ENCODE results near the gene MZB1. TPM values are rescaled to one million over a fixed set of nuclear protein-coding genes. Genes with fewer than 3 reads are reported as not detected.

The MZB1 gene
- total and polyA plus RNA-seq, 2 of the 8 experiments (the other 6 are each of a cell fraction or from before 2014, with no cell fraction given), result 0.39 to 0.47 TPM

DNA sequence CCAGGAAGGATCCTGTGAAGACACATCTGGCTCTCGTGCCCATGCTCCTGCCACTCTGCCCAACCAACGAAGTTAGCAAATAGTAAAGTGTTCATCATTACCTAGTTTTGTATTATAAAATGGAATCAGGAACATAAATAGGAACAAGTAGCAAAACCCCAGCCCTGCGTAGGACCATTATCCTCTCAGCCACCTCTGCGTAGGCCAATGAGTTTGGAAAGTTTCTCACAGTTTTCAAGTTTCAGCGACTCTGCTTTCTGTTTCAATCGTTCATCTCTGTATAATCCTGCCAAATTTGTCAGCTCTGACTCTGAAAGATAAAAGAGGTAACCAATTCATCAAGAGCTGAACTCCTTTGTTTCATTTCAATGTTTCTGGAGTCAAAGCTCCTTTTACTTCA lies 24.2 kb upstream of the MZB1 start:
- Histone ChIP-seq H3K79me1 (ENCODE audit: low read depth, low read length) (no peaks in the 10 kb centered on the region), H3K27me3 (replicated peaks in 1 of 4; ENCODE audit: control insufficient read depth in 3 of 4, extremely low read depth in 1 of 4, insufficient read depth in 3 of 4, low read length in 3 of 4) (no peaks in the 10 kb centered on the region), H4K20me1 (replicated peaks in 1 of 2; ENCODE audit: control insufficient read depth in 1 of 2, insufficient read depth in 2 of 2, low read length in 2 of 2) (no peaks in the 10 kb centered on the region), H3K4me2 (ENCODE audit: insufficient read depth in 1 of 2, low read depth in 2 of 2, low read length in 2 of 2) (no peak overlapping the region), H4K8ac (ENCODE audit: extremely low read depth, insufficient read depth, low read length) (no peak overlapping the region), H2BK12ac (ENCODE audit: low read depth, low read length) (no peak overlapping the region), H3K18ac (ENCODE audit: extremely low read depth, low read length) (no peak overlapping the region), H2AFZ (ENCODE audit: low read length) (no peak overlapping the region), H4K91ac (replicated peaks; ENCODE audit: insufficient read length, low read length) (no peak overlapping the region), H3K36me3 (ENCODE audit: control insufficient read depth in 2 of 4, insufficient read depth in 4 of 4, low read length in 3 of 4) (peaks cover 2 to 14% (median 4%) of the 10 kb centered on the region in 4 experiments; a peak in 5 of 8 replicates), H3K23me2 (ENCODE audit: low read depth, low read length) (no peaks in the 10 kb centered on the region), H2BK5ac (ENCODE audit: low read depth, low read length) (no peak overlapping the region), H3K23ac (ENCODE audit: insufficient read length) (no peak overlapping the region), H3K4ac (replicated peaks; ENCODE audit: insufficient read length, low read depth, low read length) (no peak overlapping the region), H3K4me1 (replicated peaks in 1 of 4; ENCODE audit: control insufficient read depth in 3 of 4, insufficient read depth in 4 of 4, low read length in 3 of 4) (no peaks in the 10 kb centered on the region), H2BK120ac (replicated peaks; ENCODE audit: low read depth, low read length) (no peak overlapping the region), H2BK15ac (ENCODE audit: low read length) (no peak overlapping the region), H3K79me2 (ENCODE audit: control insufficient read depth in 1 of 2, insufficient read depth in 2 of 2, low read length in 2 of 2) (no peaks in the 10 kb centered on the region), H2AK5ac (ENCODE audit: low read depth, low read length) (no peak overlapping the region), H2BK20ac (ENCODE audit: low read length) (no peak overlapping the region), H4K5ac (ENCODE audit: insufficient read length, low read depth, low read length) (no peak overlapping the region), H3K27ac (ENCODE audit: low read depth, low read length) (no peak overlapping the region), H3K9ac (replicated peaks in 1 of 4; ENCODE audit: extremely low read depth in 1 of 4, low read depth in 3 of 4, low read length in 3 of 4) (no peak overlapping the region), H3K56ac (replicated peaks; ENCODE audit: insufficient read length, low read depth, low read length) (no peak overlapping the region), H3K9me3 (ENCODE audit: insufficient read depth in 2 of 2, low read depth in 1 of 2, low read length in 1 of 2) (no peaks in the 10 kb centered on the region), H3K14ac (ENCODE audit: insufficient read length) (no peak overlapping the region), H3K4me3 (ENCODE audit: extremely low read depth in 1 of 4, insufficient read depth in 2 of 4, low read depth in 3 of 4, low read length in 4 of 4) (no peak overlapping the region)
- DNase-seq (ENCODE audit: low read depth in 1 of 2, low spot score in 2 of 2), result no peak
- WGBS, 2 experiments (ENCODE audit: extremely low coverage in 1 of 2, insufficient coverage in 1 of 2, insufficient read length in 1 of 2, insufficient replicate concordance in 2 of 2, low coverage in 1 of 2, low lambda C conversion rate in 2 of 2, missing lambda C conversion rate in 1 of 2), result 93% methylated on average over 6 of the region's 6 CpGs; no CpG with 5 or more reads in 1 of the 2 experiments
- FAIRE-seq, result no peak
- POLR2A ChIA-PET (ENCODE audit: partially characterized antibody), result interaction anchor here (0.8 to 1.3 kb wide), 4 partner anchors 9 to 60 kb away, joined by 3 to 6 read pairs (median 3); partner anchors contain the start of gene SPATA24
- CTCF ChIA-PET (ENCODE audit: partially characterized antibody), result interaction anchor here (0.9 to 1.5 kb wide), 3 partner anchors 11 to 363 kb away, joined by 3 to 6 read pairs (median 3); partner anchors contain the start of gene PROB1
- no peak for TF ChIP-seq RAD21 (IDR thresholded peaks at IDR 0.05 in 1 of 2, conservative IDR thresholded peaks at IDR 0.05 in 1 of 2; ENCODE audit: low read depth in 2 of 2, low read length in 2 of 2)
- TF ChIP-seq NRF1 (IDR thresholded peaks at IDR 0.05; ENCODE audit: low read depth, low read length), result no peak
- TF ChIP-seq, protein P1, sequence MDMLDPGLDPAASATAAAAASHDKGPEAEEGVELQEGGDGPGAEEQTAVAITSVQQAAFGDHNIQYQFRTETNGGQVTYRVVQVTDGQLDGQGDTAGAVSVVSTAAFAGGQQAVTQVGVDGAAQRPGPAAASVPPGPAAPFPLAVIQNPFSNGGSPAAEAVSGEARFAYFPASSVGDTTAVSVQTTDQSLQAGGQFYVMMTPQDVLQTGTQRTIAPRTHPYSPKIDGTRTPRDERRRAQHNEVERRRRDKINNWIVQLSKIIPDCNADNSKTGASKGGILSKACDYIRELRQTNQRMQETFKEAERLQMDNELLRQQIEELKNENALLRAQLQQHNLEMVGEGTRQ (IDR thresholded peaks at IDR 0.05; ENCODE audit: low read length), result no peak
- TF ChIP-seq CHD1 (IDR thresholded peaks at IDR 0.05; ENCODE audit: low read depth, low read length), result no peak
- TF ChIP-seq SAP30 (IDR thresholded peaks at IDR 0.05; ENCODE audit: insufficient read depth, insufficient replicate concordance, low read length), result no peak
- no peak for TF ChIP-seq SUZ12 (IDR thresholded peaks at IDR 0.05; ENCODE audit: low read length)
- TF ChIP-seq RXRA (IDR thresholded peaks at IDR 0.05; ENCODE audit: insufficient read depth, low read depth, low read length), result no peak
- TF ChIP-seq HDAC6 (IDR thresholded peaks at IDR 0.05; ENCODE audit: low read depth, low read length), result no peak
- TF ChIP-seq, protein P2, sequence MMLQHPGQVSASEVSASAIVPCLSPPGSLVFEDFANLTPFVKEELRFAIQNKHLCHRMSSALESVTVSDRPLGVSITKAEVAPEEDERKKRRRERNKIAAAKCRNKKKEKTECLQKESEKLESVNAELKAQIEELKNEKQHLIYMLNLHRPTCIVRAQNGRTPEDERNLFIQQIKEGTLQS (IDR thresholded peaks at IDR 0.05; ENCODE audit: insufficient read depth, low read depth, low read length), result no peak
- no peak for TF ChIP-seq NANOG (IDR thresholded peaks at IDR 0.05; ENCODE audit: insufficient read depth, low read depth, low read length, poor library complexity, severe bottlenecking)
- no peak for TF ChIP-seq TAF1 (IDR thresholded peaks at IDR 0.05; ENCODE audit: low read depth, low read length)
